Testis (tissue), 3 donors: Measurements from ENCODE around the gene CELSR1. TPM values are rescaled to one million over a fixed set of nuclear protein-coding genes. Genes with fewer than 3 reads are reported as not detected.

Experiments
- DNase-seq: peaks from one replicate; pipeline ENCODE4 v3.0.0-alpha.2; 2019
- H3K27ac ChIP-seq, 2 donors: fragments of 200-600 bp; sonication (generic); one replicate each; pipeline ENCODE4 v1.5.1; 2019
- H3K27me3 ChIP-seq: fragments of 200-600 bp; sonication (generic); one replicate; pipeline ENCODE4 v1.5.1; 2019
- H3K36me3 ChIP-seq: fragments of 200-600 bp; sonication (generic); one replicate; pipeline ENCODE4 v1.5.1; 2017; ENCODE audit warnings: low read depth; ENCODE audit errors: missing control alignments
- H3K4me1 ChIP-seq: fragments of 200-600 bp; sonication (generic); one replicate; pipeline ENCODE4 v1.5.1; 2019
- H3K4me3 ChIP-seq, 2 donors: fragments of 200-600 bp; sonication (generic); one replicate each; pipeline ENCODE4 v1.5.1; 2017 to 2019
- H3K9me3 ChIP-seq: fragments of 200-600 bp; sonication (generic); one replicate; pipeline ENCODE4 v1.5.1; 2017
- CTCF ChIP-seq, 3 experiments: fragments of 450-650 bp in 2 of 3; fragments of 200-600 bp in 1 of 3; sonication (generic) in 1 of 3; IDR thresholded peaks; one replicate each; pipeline ENCODE4 v1.5.1; 2016 to 2019; ENCODE audit warnings: antibody characterized with exemption in 3 of 3, mild to moderate bottlenecking in 2 of 3, moderate library complexity in 1 of 3
- POLR2A ChIP-seq: fragments of 450-650 bp; IDR thresholded peaks from one replicate; pipeline ENCODE4 v1.6.1; 2017; ENCODE audit warnings: antibody characterized with exemption, mild to moderate bottlenecking, moderate library complexity
- WGBS, 2 donors: methylation state at CpG; one replicate each; pipeline ENCODE4 v1.1.5; 2018; 5-methylcytosine and 5-hydroxymethylcytosine counted together
- intact Hi-C: fragments of 100-400 bp; cut with DNase I; formaldehyde crosslinking; loops from one replicate; pipeline ENCODE4 v1.15.1; 2023; ENCODE audit warnings: low total_unique reads
- polyA plus RNA-seq: library from polyadenylated mRNA; stranded (reverse); fragments of 350-450 nt; fragmentation: Illumina TruSeq; extraction: RNeasy Lipid Tissue Mini Kit (QIAGEN cat#74804); gene quantifications from one replicate; pipeline ENCODE4 v1.2.3, GENCODE V29; 2014; ENCODE audit warnings: low read depth, low replicate concordance; ENCODE audit not compliant: insufficient read depth
- total RNA-seq, 2 donors: library from RNA; depleted of rRNA; stranded (reverse); fragments of >200 nt; gene quantifications; one replicate each; pipeline ENCODE4 v1.2.3, GENCODE V29; 2016

CELSR1 gene
- total and polyA plus RNA-seq, 3 donors from 2014 or later = 5.6 to 21.5 (median 13.8) TPM

- Histone ChIP-seq H3K27ac (no peak overlapping the region), H3K4me1 (no peaks in the 10 kb centered on the region), H3K36me3 (no peaks in the 10 kb centered on the region), H3K4me3 (no peak overlapping the region), H3K27me3 (no peaks in the 10 kb centered on the region), H3K9me3 (no peaks in the 10 kb centered on the region)
- TF ChIP-seq POLR2A (no peak), CTCF (IDR thresholded peaks at IDR 0.05) (no peak)
- 90 to 100% methylated on average over 2 to 18 of the region's 18 CpGs for WGBS, 2 donors
- no peak for DNase-seq
- intact Hi-C loops = no loop called here
Measured at GRCh38 chr22:46464701-46465344, 72.6 kb downstream of the CELSR1 start.

GRCh38 chr22:46464296-46464695, 73.1 kb downstream of the CELSR1 start:
- WGBS, 2 donors = 92 to 98% methylated on average over 8 of the region's 8 CpGs
- TF ChIP-seq CTCF (IDR thresholded peaks at IDR 0.05) (no peak), POLR2A (no peak)
- H3K36me3 ChIP-seq = no peaks in the 10 kb centered on the region
- intact Hi-C loops = no loop called here
- H3K27ac ChIP-seq = no peak overlapping the region
- H3K27me3 ChIP-seq = no peaks in the 10 kb centered on the region
- H3K9me3 ChIP-seq = no peaks in the 10 kb centered on the region
- DNase-seq = no peak
- no peak overlapping the region for H3K4me3 ChIP-seq
- no peaks in the 10 kb centered on the region for H3K4me1 ChIP-seq

DNA sequence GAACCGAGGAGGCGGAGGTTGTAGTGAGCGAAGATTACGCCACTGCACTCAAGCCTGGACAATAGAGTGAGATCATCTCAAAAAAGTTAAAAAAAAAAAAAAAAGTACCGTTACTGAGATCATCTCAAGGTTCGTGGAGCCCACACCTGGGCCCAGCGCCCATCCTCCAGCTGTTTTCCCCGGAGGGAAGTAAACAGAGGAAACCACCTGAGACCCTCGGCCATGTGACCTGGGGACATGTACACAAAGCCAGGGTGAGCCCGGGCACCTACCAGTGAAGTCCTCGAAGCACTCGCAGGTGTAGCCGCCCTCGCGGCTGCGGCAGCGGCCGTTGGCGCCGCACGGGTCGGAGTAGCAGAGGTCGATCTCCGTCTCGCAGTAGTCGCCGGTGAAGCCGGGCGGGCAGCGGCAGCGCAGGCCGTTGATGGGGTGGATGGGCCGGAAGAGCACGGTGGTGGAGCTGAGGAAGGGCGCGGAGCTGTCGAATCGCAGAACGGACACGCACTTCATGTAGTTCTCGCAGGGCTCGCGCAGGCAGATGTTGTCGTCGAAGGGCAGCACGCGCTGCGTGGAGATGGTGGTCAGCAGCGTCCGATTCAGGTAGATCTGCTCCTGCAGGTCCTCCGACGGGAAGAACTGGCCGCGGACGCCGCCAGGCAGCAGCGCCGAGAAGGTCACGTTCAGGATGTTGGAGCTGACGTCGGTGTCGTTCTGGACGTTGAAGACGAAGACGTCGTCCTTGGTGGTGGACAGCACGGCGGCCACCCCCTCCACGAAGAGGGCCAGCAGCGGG, 73.8 kb downstream of the CELSR1 start:
- no peak for DNase-seq
- TF ChIP-seq POLR2A = no peak
- no peak for TF ChIP-seq CTCF (IDR thresholded peaks at IDR 0.05)
- Histone ChIP-seq H3K27ac (no peak overlapping the region), H3K27me3 (no peaks in the 10 kb centered on the region), H3K36me3 (no peaks in the 10 kb centered on the region), H3K4me3 (no peak overlapping the region), H3K4me1 (no peaks in the 10 kb centered on the region), H3K9me3 (no peaks in the 10 kb centered on the region)
- 94 to 95% methylated on average over 56 to 70 of the region's 70 CpGs for WGBS, 2 donors
- intact Hi-C loops = no loop called here

DNA sequence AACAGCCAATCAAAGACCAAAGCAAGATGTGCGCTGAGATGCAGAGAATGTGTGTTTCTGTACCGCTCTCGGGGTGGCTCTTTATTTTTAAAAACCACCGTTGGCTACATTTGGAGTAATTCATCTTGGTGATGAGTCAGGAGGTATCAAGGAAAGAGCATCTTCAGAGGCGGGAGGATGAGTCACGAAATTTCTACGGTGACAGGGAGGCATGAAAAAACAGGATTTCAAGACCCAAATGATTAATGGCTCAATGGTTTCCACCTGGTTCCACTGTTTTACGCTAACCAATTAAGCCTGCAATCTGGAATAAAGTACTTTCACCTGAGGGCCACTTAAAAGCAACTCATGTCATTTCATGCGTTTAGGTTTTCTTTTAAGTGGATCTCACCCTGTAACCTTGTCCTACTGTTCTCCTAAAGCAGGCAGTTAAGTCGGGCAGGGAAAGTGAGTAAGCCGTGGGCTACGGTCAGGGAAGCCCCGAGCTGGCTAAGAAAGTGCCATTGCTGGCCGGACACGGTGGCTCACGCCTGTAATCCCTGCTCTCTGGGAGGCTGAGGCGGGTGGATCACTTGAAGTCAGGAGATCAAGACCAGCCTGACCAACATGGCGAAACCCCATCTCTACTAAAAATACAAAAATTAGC, 74.6 kb downstream of the CELSR1 start:
- 87 to 88% methylated on average over 18 of the region's 18 CpGs for WGBS, 2 donors
- TF ChIP-seq CTCF (IDR thresholded peaks at IDR 0.05) (no peak), POLR2A (no peak)

More for the DNA sequence above, 74.6 kb downstream of the CELSR1 start:
- DNase-seq = no peak
- H3K27ac ChIP-seq = no peak overlapping the region
- H3K4me1 ChIP-seq = no peaks in the 10 kb centered on the region
- H3K27me3 ChIP-seq = no peaks in the 10 kb centered on the region
- no peaks in the 10 kb centered on the region for H3K9me3 ChIP-seq
- H3K36me3 ChIP-seq = no peaks in the 10 kb centered on the region
- intact Hi-C loops = no loop called here
- no peak overlapping the region for H3K4me3 ChIP-seq
